Sciatic nerve (tissue), 2 donors: ENCODE results near the gene ZNF653. TPM values are rescaled to one million over a fixed set of nuclear protein-coding genes. Genes with fewer than 3 reads are reported as not detected.
"Not testable (repeated sequence)": the region's sequence is repeated elsewhere in the genome, so short reads cannot be mapped to it uniquely, and the experiment has no call there.

ENCODE experiments used
- ATAC-seq: fragments of 200-7000 bp; cut with Tn5 transposase; one replicate; pipeline ENCODE4 v1.9.1; 2020; ENCODE audit warnings: mild to moderate bottlenecking, moderate library complexity
- DNase-seq: peaks from one replicate; pipeline ENCODE4 v3.0.0-alpha.2; 2020; ENCODE audit warnings: low spot score
- intact Hi-C: fragments of 100-400 bp; cut with DNase I; formaldehyde crosslinking; loops from one replicate; pipeline ENCODE4 v1.14.2; 2022
- total RNA-seq: library from RNA; stranded (reverse); fragmentation: NEBNext Ultra II Directional; extraction: Animal tissue kit (Norgen Biotek cat#: 25700); gene quantifications from one replicate; pipeline ENCODE4 v1.2.1, GENCODE V29; 2021
- donor health status: DM: no; HTN: no; CAD: no.
- donor health status: DM: no; HTN: no; CAD: no.

Gene ZNF653
- total RNA-seq, 1 donor from 2014 or later: 9.4 TPM

DNA sequence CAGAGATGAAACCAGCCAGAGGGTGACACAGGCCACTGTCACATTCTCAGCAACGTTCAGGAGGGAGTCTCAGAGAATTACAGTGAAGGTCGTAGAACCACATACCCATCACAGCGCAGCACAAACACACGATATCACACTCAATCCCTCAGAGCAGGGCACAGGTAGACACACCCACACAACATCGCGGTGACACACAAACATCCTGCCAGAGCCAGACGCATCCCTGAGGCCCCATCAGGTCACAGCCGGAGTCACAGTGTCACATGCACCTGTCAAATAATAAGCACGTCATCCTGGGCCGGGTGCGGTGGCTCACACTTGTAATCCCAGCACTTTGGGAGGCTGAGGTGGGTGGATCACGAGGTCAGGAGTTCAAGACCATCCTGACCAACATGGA is 42.2 kb downstream of the ZNF653 start:
- intact Hi-C loops: no loop called here

DNA sequence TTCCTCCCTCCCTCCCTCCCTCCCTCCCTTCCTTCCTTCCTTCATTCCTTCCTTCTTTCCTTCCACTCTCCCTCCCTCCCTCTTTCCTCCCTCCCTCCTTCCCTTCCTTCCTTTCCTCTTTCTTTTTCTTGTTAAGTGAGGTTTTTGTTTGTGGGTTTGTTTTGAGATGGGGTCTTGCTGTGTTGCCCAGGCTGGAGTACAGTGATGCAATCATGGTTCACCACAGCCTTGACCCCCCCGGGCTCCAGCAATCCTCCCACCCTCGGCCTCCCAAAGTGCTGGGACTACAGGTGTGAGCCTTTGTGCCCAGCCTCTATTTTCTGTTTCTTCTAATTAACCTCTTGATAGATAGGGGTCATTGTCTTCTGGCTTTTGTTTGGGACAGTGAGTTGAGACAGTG is 44.2 kb downstream of the ZNF653 start:
- DNase-seq: no peak
- no peak for ATAC-seq
- intact Hi-C loops: no loop called here

More for the DNA sequence above, 42.2 kb downstream of the ZNF653 start:
- DNase-seq (no peak), ATAC-seq (no peak)

DNA sequence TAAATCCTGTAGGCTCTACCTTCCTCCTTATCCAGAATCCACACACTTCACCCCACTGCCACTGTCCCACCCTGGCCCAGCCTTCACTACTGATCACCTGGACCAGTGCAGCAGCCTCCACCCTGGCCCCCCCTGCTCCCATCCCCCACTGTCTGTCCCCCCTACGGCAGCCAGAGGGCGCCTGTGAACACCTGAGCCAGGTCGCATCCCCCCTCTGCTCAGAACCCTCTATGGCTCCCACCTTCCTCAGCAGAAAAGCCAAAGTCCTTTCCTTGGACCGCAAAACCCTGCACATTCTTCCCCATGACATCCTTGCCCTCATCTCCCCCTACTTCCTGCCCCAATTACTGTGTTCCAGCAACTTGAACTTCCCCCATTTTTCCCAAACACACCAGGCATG is 45.4 kb downstream of the ZNF653 start:
- ATAC-seq (no peak), DNase-seq (no peak)
- intact Hi-C loops: no loop called here

GRCh38 chr19:11458912-11459311 is 46.7 kb downstream of the ZNF653 start:
- DNase-seq, ATAC-seq, intact Hi-C loops: not testable (repeated sequence)

DNA sequence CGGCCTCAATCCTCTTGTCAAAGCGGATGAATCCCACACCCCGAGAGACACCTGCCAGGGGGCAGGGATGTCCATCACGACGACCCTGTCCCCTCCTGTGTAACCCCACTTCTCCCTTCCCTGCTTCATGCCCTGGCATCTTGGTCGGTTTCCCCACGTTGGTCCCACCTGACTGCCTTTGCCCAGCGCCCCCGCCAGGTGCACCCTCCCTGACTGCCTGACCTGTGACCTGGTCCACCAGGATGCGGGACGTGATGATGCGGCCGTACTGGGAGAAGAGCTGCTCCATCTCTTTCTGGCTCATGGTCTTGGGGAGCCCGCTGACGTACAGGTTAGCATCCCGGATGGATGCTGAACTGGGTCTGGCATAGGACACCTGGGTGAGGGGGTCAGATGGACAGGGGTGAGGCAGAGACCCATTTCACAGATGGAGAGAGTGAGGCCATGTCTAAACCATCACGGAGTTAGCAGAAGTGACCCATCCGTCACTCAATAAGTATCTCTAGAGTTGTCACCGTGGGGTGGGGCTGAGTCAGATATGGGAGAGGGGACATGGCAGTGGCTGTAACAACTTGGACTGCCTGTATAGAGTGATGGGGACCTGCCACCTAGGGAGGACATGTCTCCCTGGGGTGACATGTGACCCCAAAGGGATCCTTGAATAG is 47.3 kb downstream of the ZNF653 start:
- intact Hi-C loops: no loop called here
- ATAC-seq (no peak), DNase-seq (no peak)

DNA sequence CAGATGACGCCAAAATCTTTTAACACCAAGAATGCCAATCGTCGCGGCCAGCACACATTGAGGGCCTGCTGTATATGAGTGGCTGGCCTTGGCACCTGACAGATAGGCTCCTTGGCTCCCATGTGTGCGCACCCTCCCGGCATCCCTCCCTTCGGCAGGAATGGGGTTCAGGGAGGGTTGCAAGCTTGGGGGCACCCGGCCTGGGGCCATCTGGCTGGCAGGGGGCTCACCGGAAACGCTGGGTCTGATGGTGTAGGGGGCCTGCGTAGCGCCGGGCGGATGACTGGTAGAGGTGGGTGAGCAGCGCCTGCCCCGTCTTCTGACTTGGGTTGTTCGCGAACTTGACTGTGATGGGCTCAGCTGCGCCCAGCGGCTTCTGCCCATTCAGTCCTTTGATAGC is 47.8 kb downstream of the ZNF653 start:
- DNase-seq (no peak), ATAC-seq (no peak)
- intact Hi-C loops: no loop called here

- DNase-seq (no peak), ATAC-seq (no peak)
- intact Hi-C loops: no loop called here
Measured at GRCh38 chr19:11457115-11457514, 48.5 kb downstream of the ZNF653 start.

GRCh38 chr19:11456659-11457058 is 49.0 kb downstream of the ZNF653 start:
- DNase-seq (no peak), ATAC-seq (no peak)
- intact Hi-C loops: no loop called here

DNA sequence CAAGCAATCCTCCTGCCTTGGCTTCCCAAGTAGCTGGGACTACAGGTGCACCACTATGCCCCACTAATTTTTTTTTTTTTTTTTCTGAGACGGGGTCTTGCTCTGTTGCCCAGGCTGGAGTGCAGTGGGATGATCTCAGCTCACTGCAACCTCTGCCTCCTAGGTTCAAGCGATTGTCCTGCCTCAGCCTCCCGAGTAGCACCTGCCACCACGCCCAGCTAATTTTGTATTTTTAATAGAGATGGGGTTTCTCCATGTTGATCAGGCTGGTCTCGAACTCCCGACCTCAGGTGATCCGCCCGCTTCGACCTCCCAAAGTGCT is 50.4 kb downstream of the ZNF653 start:
- ATAC-seq, DNase-seq, intact Hi-C loops: not testable (repeated sequence)

GRCh38 chr19:11453468-11454341 is 51.9 kb downstream of the ZNF653 start:
- ATAC-seq: no peak
- intact Hi-C loops: no loop called here
- DNase-seq: no peak

- ATAC-seq: no peak
- DNase-seq: no peak
- intact Hi-C loops: no loop called here
Measured at GRCh38 chr19:11452620-11453310, 52.9 kb downstream of the ZNF653 start.

DNA sequence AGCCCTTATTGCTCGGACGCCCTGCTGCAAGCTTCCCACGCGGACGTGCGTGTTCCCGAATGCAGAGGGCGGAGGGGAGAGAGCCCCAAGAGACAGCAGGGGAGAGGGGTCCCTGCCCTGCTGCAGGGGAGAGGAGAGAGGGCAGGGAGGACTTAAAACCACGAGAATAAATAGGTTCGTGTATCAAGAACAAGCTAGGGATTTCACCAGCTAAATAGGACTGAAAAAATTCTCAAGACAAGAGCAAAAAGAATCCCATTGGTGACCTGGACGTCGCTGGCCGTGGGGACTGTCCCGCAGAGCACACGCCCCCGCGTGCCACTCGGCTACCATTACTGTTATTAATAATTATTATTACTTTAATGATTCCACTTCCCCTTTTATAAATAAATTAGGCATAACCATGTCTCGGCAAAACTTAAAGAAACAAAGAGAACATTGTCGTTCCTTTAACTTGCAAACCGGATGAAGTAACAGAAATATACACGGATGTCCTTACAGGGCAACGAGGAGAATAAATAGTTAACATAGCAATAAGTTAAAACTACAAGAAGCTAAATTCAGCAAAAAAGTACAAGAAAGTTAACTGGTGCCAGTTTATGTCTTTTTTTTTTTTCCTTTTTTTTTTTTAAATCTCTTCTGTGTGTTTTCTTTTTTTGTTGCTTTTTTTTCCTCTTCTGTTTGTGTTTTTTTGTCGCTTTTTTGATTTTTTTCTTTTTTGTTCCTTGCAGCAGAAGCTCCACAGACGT is 53.6 kb downstream of the ZNF653 start:
- no peak for DNase-seq
- intact Hi-C loops: no loop called here
- ATAC-seq: no peak

DNA sequence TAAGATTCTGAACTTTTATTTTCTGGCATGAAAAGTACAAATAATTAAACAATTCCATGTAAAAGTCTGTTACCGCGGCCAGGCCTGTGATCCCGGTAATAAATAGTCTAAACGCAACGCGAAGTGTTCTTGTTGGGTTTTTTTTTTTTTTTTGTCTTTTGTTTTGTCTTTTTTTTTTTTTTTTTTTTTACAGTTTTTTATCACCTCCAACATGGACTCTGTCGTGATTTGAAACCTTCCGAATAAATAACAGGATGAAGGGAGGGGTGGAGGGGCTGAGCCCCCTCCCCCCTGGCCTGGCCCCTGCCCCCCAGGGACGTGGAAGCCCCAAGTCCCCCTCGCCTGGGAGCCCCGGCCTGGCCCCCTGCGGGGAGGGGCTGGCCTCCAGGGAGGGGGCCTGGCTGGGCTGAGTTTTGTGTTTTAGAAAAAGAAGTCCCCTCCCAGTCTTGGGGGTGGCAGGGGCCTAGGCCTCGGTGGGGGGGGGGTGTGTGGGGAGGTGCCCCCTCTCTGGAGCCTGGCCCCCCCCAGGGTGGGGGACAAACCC is 54.2 kb downstream of the ZNF653 start:
- DNase-seq (no peak), ATAC-seq (no peak)
- intact Hi-C loops: no loop called here

DNA sequence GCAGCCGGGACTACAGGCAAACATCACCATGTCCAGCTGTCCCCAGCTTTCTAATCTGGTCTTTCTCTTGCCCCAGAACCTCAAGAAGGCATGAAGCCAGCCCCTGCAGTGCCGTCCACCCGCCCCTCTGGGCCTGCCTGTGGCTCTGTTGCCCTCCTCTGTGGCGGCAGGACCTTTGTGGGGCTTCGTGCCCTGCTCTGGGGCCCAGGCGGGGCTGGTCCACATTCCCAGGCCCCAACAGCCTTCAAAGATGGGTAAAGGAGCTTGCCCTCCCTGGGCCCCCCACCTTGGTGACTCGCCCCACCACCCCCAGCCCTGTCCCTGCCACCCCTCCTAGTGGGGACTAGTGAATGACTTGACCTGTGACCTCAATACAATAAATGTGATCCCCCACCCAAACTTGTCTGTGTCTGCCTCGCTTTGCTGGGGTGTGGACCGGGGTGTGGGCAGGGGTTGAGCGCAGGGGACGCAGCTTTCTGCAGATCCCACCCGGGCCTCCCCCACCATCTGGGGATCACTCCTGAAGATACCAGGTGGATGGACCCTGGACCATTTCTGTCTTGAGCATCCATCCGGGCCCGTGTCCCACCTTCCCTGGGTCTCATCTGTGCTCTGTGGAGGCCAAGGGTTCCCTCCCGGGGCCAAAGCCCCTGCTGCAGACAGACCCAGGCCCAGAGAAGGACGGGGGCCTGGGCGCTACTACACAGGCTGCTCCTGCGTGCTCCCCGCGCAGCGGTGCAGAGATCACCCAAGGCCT is 54.9 kb downstream of the ZNF653 start:
- no peak for ATAC-seq
- no peak for DNase-seq
- intact Hi-C loops: no loop called here

GRCh38 chr19:11448923-11449554 is 56.6 kb downstream of the ZNF653 start:
- DNase-seq (no peak), ATAC-seq (no peak)
- intact Hi-C loops: loop anchor here (10.0 kb wide), 1 partner anchor 154 kb away; the partner anchor contains the start of gene TSPAN16

- DNase-seq: no peak
- intact Hi-C loops: loop anchor here (10.0 kb wide), 1 partner anchor 154 kb away; the partner anchor contains the start of gene TSPAN16
- no peak for ATAC-seq
Measured at GRCh38 chr19:11448410-11448809, 57.2 kb downstream of the ZNF653 start.

DNA sequence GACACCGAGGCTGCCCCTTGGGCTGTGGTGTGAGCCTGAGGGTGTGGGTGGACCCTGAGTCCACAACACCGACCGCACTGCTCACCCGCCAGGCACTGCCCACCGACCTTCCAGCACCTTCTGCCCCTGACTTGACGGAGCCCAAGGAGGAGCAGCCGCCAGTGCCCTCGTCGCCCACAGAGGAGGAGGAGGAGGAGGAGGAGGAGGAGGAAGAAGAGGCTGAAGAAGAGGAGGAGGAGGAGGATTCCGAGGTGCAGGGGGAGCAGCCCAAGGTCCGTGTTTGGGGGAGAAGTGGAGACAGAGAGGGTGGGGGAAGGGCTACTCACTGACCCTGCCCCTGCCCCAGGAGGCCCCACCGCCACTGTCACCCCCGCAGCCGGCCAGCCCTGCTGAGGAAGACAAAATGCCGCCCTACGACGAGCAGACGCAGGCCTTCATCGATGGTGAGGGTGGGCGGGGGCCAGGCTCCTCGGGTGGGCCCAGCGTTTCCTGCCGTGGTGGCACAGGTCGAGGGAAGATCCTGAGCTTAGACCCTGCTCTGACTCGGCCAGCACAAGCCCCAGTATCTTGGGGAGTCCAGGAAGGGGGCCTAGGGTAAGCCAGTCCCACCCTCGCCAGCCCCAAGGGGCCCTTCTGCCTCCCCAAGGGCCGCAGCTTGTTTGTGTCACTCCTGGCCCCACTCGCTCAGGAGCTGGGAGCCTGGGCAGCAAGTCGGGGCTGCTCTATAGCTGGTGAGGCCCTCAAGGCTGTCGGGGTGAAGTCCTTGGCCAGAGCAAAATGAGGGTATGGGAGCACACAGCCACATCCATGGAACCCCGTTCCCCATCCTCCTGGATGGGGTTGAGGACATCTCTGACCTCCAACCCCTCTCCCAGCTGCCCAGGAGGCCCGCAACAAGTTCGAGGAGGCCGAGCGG is 58.0 kb downstream of the ZNF653 start:
- intact Hi-C loops: loop anchor here (10.0 kb wide), 1 partner anchor 153 kb away; the partner anchor contains the start of gene TSPAN16
- ATAC-seq: no peak
- DNase-seq: no peak
